ENCODE data around the gene MAGEB3. TPM values are rescaled to one million over a fixed set of nuclear protein-coding genes. Genes with fewer than 3 reads are reported as not detected.

Gene MAGEB3
- total RNA-seq, 1 donor from 2014 or later: not detected

DNA sequence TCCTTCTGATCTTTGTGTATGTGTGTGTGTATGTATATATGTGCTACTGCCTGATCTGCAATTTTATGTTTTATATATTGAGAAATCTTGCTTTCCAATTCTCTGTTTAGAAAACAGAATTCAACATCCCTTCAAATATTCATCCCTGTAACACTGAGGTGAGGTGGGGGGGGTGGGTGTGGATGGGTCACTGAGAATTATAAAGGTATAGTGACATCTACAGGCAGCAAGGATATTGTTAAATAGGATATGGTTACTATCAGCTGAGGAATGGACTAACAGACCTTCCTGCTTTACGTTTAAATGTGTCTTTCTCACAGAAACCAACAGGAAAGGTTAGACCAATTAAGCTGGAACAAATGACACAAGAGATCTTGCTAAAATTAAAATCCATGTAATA is 34.1 kb upstream of the MAGEB3 start:
- DNase-seq (ENCODE audit: extremely low spot score, unreplicated experiment): no peak
- no peaks in the 10 kb centered on the region for H3K9me3 Mint-ChIP-seq (ENCODE audit: unreplicated experiment)
- H3K4me1 Mint-ChIP-seq (ENCODE audit: unreplicated experiment): no peaks in the 10 kb centered on the region
- H3K27ac Mint-ChIP-seq (ENCODE audit: unreplicated experiment): no peak overlapping the region
- no peaks in the 10 kb centered on the region for H3K36me3 Mint-ChIP-seq (ENCODE audit: unreplicated experiment)
- H3K4me3 Mint-ChIP-seq (ENCODE audit: unreplicated experiment): no peak overlapping the region
- peaks cover 10% of the 10 kb centered on the region for H3K27me3 Mint-ChIP-seq (ENCODE audit: unreplicated experiment)
- peak; percentile 42 for TF ChIP-seq CTCF (IDR thresholded peaks at IDR 0.05)

- no peak for DNase-seq (ENCODE audit: extremely low spot score, unreplicated experiment)
- H3K4me1 Mint-ChIP-seq (ENCODE audit: unreplicated experiment): no peaks in the 10 kb centered on the region
- no peak overlapping the region for H3K27ac Mint-ChIP-seq (ENCODE audit: unreplicated experiment)
- H3K4me3 Mint-ChIP-seq (ENCODE audit: unreplicated experiment): no peak overlapping the region
- no peaks in the 10 kb centered on the region for H3K9me3 Mint-ChIP-seq (ENCODE audit: unreplicated experiment)
- H3K27me3 Mint-ChIP-seq (ENCODE audit: unreplicated experiment): peaks cover 5% of the 10 kb centered on the region
- TF ChIP-seq CTCF (IDR thresholded peaks at IDR 0.05): no peak
- H3K36me3 Mint-ChIP-seq (ENCODE audit: unreplicated experiment): no peaks in the 10 kb centered on the region
Measured at GRCh38 chrX:30212172-30212571, 18.3 kb upstream of the MAGEB3 start.

GRCh38 chrX:30215357-30215843 is 15.1 kb upstream of the MAGEB3 start, which contains the start of gene MAGEB2:
Gene MAGEB2, plus strand, starts transcription at chrX:30215563. Its CDS starts 3,018 bp downstream, at chrX:30218581.
- TF ChIP-seq CTCF (IDR thresholded peaks at IDR 0.05): no peak
- H3K9me3 Mint-ChIP-seq (ENCODE audit: unreplicated experiment): no peaks in the 10 kb centered on the region
- no peak within 1 kb of the TSS for H3K27ac Mint-ChIP-seq (ENCODE audit: unreplicated experiment)
- no peak within 1 kb of the TSS for H3K4me3 Mint-ChIP-seq (ENCODE audit: unreplicated experiment)
- no peaks in the 10 kb centered on the region for H3K4me1 Mint-ChIP-seq (ENCODE audit: unreplicated experiment)
- DNase-seq (ENCODE audit: extremely low spot score, unreplicated experiment): no peak
- H3K36me3 Mint-ChIP-seq (ENCODE audit: unreplicated experiment): no peaks in the 10 kb centered on the region
- H3K27me3 Mint-ChIP-seq (ENCODE audit: unreplicated experiment): peaks cover 5% of the 10 kb centered on the region

DNA sequence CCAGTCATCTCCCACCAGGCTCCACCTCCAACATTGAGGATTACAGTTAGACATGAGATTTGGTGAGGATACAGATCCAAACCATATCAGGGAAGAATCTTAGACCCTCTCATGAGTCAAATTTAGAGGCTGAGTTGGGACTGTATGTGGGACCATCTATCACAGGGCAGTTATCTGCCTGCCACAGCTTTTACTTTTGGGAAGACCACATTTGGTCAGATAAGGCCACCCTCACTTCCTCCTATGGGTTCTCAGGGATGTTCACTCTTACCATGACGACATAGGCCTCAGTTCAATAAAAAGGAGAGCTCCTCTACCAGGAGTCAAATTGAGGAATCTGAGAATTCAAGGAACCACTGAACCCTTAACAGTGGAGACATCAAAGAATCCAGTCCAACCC is 13.0 kb upstream of the MAGEB3 start:
- Mint-ChIP-seq H3K4me3 (ENCODE audit: unreplicated experiment) (no peak overlapping the region), H3K27me3 (ENCODE audit: unreplicated experiment) (no peaks in the 10 kb centered on the region), H3K4me1 (ENCODE audit: unreplicated experiment) (no peaks in the 10 kb centered on the region), H3K36me3 (ENCODE audit: unreplicated experiment) (no peaks in the 10 kb centered on the region), H3K9me3 (ENCODE audit: unreplicated experiment) (no peaks in the 10 kb centered on the region), H3K27ac (ENCODE audit: unreplicated experiment) (no peak overlapping the region)
- no peak for TF ChIP-seq CTCF (IDR thresholded peaks at IDR 0.05)
- DNase-seq (ENCODE audit: extremely low spot score, unreplicated experiment): no peak

DNA sequence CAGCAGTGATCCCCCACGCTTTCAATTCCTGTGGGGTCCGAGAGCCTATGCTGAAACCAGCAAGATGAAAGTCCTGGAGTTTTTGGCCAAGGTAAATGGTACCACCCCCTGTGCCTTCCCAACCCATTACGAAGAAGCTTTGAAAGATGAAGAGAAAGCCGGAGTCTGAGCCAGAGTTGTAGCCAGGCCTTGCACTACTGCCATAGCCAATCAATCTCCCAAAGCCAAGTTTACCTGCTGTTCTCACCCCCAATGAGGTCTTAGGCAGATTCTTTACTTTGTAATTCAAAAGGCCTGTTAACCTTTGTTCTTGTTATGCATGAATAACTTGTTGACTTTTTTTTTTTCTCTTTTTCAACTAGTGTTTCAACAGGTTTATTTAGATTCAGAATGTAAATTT is 11.1 kb upstream of the MAGEB3 start:
- H3K27me3 Mint-ChIP-seq (ENCODE audit: unreplicated experiment): no peaks in the 10 kb centered on the region
- no peaks in the 10 kb centered on the region for H3K4me1 Mint-ChIP-seq (ENCODE audit: unreplicated experiment)
- no peak overlapping the region for H3K27ac Mint-ChIP-seq (ENCODE audit: unreplicated experiment)
- no peaks in the 10 kb centered on the region for H3K36me3 Mint-ChIP-seq (ENCODE audit: unreplicated experiment)
- DNase-seq (ENCODE audit: extremely low spot score, unreplicated experiment): no peak
- no peak for TF ChIP-seq CTCF (IDR thresholded peaks at IDR 0.05)
- no peaks in the 10 kb centered on the region for H3K9me3 Mint-ChIP-seq (ENCODE audit: unreplicated experiment)
- H3K4me3 Mint-ChIP-seq (ENCODE audit: unreplicated experiment): no peak overlapping the region

Measured in osteocyte (in vitro differentiated cells).